Effector CD8-positive, alpha-beta T cell (primary cell): ENCODE data around the gene UBLCP1.

ENCODE experiments used
- DNase-seq: peaks from one replicate; lab custom pipeline; 2025; lab: John Stamatoyannopoulos, UW

Gene UBLCP1

GRCh38 chr5:159313197-159313596 is 50.1 kb downstream of the UBLCP1 start:
- DNase-seq = no peak

- no peak for DNase-seq
Observed at GRCh38 chr5:159316519-159317383, 53.7 kb downstream of the UBLCP1 start.

- no peak for DNase-seq
Observed at GRCh38 chr5:159317849-159318248, 54.8 kb downstream of the UBLCP1 start.

GRCh38 chr5:159318448-159318847 is 55.4 kb downstream of the UBLCP1 start:
- DNase-seq = no peak

- no peak for DNase-seq
Observed at GRCh38 chr5:159319363-159319762, 56.3 kb downstream of the UBLCP1 start.

DNA sequence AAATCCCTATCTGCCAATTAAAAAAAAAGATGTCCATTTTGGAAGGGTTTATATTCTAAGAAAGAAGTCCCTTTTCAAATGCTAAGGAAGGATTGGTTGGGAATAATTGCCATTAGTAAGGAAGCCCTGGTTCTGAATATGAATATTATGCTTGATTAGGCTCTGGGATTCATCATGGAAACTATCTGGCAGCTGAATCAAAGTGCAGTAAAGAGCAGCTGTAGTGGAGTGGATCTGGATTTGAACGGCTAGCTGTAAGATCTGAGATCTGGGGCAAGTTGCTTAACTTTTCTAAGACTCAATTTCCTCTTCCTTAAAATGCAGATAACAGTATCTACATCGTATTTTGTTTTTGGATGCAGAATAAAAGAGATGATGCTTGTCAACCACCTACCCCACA is 56.7 kb downstream of the UBLCP1 start:
- DNase-seq = no peak

DNA sequence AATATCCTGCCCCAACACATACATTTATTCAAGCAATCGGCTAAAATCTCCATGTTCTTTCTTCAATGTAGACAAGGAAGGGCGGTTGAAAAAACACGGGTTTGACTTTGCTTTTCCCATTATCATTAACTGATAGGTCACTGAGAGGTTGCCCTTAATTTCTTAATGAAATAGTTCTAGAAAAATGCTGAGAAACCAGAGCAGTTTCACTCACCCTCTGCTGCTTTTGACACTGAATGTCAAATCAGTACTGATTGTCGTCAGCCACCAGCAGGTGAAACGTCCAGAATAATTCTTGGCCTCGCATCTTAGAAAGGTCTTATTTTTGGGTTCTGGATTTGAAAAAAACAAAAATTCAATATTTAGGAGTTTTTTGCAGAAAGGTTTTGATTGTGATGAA is 59.1 kb downstream of the UBLCP1 start:
- DNase-seq = no peak

GRCh38 chr5:159324102-159324755 is 61.1 kb downstream of the UBLCP1 start:
- no peak for DNase-seq

GRCh38 chr5:159324986-159325385 is 61.9 kb downstream of the UBLCP1 start:
- no peak for DNase-seq

DNA sequence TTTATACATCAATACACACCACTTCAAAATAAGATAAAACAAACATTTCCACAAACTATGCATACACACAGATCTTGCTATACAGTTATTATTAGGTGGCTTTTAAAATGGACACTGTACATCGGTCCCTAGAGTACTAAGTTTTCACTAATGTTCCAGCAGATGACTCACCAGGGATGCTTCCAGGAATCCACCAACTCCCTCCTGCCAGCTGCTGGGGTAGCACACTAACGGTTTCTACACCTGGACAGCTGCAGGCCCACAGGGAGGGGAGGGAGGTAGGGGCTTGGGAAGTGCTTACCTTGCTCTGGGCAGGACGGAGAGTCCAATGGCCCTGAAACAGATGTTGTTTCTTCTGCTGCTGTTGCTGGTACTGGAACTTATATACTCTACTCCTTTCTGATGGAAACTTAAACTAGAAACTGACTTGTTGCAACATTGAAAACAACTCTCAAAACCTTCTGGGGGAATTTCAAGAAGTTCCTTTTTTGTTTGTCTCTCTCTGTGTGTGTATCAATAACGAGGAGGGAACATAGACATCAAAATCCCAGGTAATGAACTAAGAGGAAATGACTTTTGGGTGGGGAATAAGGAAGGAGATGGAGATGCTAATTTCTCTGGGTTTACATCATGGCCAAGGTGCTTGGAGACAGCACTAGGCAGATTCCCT is 67.2 kb downstream of the UBLCP1 start, which contains the start of gene IL12B:
TSS of gene IL12B (minus strand) at position 357 of the 670 bp plus-strand sequence. CDS start 3,705 bp downstream, outside the sequence.
- DNase-seq = no peak

GRCh38 chr5:159331093-159331973 is 68.2 kb downstream of the UBLCP1 start:
- DNase-seq = peak; percentile 51

DNA sequence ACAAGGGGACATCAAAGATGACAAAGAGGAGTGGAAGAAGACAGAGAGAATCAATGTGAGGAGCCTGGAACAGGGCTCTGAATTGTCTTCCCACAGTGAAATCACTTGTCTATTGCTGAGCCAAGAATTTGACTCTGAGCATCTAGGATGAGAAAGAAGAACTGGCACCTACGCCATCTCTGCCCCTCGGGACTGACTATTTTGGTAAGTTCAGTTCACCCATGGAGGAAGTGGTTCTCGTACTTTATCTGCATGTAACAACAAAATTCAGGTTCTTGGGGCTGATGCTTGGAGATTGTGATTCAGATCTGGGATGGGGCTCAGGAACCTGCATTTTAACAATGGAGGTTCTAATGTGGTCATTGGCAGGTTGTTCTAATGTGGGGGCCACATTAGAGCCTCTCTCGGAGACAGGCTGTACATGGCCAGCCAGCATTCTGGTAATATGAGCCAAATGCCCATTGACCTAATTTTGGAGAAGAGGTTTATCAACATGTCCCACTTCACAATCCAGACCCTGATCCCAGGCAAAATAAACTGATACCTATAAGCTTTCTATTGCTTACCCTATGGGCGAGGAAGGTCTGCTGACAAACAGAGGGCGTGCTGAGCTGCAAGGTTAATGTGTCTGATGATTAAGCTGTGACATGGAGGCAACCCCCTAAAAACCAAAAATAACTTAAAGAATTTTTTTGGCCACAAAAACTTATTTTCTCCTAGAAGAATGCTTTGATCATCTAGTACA is 69.9 kb downstream of the UBLCP1 start:
- DNase-seq = no peak

DNA sequence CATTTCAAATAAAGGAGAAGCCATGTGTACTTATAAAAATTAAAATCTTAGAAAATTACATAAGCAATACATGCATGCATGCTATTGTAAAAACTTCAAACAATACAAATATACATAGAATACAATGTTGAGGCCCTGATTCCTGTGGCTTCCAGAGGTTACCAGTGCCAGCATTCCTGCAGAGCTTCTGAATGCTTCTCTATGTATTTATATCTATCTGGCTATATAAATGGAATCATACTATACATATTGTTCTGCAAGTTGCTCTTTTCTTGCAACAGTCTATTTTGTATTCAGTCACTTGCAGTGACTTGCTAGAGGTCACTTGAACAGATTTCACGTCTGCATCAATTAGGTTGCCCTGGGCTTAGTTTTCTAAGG is 70.4 kb downstream of the UBLCP1 start:
- no peak for DNase-seq
